ENCODE results near the gene FBXL16.

FBXL16 gene

DNA sequence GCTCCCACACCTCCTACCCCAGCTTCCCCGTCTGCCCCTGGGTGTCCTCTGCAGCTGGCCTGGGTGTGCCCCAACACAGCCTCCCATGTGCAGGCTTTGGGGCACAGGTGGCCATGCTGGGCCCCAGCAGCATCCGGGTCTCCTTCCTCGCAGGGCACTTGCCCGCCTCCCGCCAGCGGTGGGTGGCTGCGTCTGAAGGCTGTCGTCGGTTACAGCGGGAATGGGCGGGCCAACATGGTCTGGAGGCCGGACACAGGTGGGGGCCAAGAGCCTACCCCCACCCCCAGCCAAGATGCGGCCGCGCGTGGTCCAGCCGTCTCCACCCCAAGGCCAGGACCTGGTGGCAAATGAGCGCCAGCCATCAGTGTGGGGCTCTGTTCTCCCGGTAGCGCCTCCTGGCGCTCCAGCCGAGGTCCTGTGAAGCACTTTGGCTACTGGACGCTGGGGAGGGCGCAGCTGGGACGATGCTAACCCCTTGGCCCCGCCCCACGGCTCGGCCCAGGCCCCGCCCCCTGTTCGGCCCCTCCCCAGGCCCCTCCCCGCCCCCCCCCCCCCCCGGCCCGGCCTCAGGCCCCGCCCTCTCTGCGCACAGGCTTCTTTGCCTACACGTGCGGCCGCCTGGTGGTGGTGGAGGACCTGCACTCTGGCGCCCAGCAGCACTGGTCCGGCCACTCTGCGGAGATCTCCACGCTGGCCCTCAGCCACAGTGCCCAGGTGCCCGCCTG lies 45.0 kb downstream of the FBXL16 start (continued):
- TF ChIP-seq IKZF3 (tag by site-specific recombination; IDR thresholded peaks at IDR 0.05) (peak; percentile 59), GLIS1 (tag by site-specific recombination; IDR thresholded peaks at IDR 0.05) (peak; percentile 72), ZNF747 (tag by site-specific recombination; IDR thresholded peaks at IDR 0.05) (no peak), ZNF23 (tag by site-specific recombination; IDR thresholded peaks at IDR 0.05; ENCODE audit: borderline replicate concordance) (no peak), GLI4 (tag by site-specific recombination; IDR thresholded peaks at IDR 0.05) (no peak), ZNF157 (tag by site-specific recombination; IDR thresholded peaks at IDR 0.05) (no peak), ZNF175 (tag by site-specific recombination; IDR thresholded peaks at IDR 0.05) (no peak), ZNF221 (tag by site-specific recombination; IDR thresholded peaks at IDR 0.05; ENCODE audit: borderline replicate concordance) (no peak), ZNF114 (tag by site-specific recombination; IDR thresholded peaks at IDR 0.05) (no peak), ZSCAN16 (tag by site-specific recombination; IDR thresholded peaks at IDR 0.05) (no peak), ZNF121 (tag by site-specific recombination; IDR thresholded peaks at IDR 0.05) (no peak), BCL11B (tag by site-specific recombination; IDR thresholded peaks at IDR 0.05; ENCODE audit: low read depth) (no peak; the same call in 1 of the 2 replicates), ZSCAN23 (tag by site-specific recombination; IDR thresholded peaks at IDR 0.05) (no peak), ZNF19 (tag by site-specific recombination; IDR thresholded peaks at IDR 0.05; ENCODE audit: low read depth) (no peak), ZNF571 (tag by site-specific recombination; IDR thresholded peaks at IDR 0.05) (no peak), ZNF366 (tag by site-specific recombination; conservative IDR thresholded peaks at IDR 0.05) (no peak), ZBTB1 (tag by site-specific recombination; IDR thresholded peaks at IDR 0.05) (no peak), ZNF174 (tag by site-specific recombination; IDR thresholded peaks at IDR 0.05) (no peak), ZNF561 (tag by site-specific recombination; IDR thresholded peaks at IDR 0.05; ENCODE audit: borderline replicate concordance) (no peak), MYNN (tag by site-specific recombination; IDR thresholded peaks at IDR 0.05; ENCODE audit: borderline replicate concordance) (no peak), ZBTB48 (tag by site-specific recombination; IDR thresholded peaks at IDR 0.05) (no peak), SALL2 (tag by site-specific recombination; IDR thresholded peaks at IDR 0.05; ENCODE audit: borderline replicate concordance) (no peak), KLF1 (tag by site-specific recombination; IDR thresholded peaks at IDR 0.05) (no peak), ZNF335 (tag by site-specific recombination; conservative IDR thresholded peaks at IDR 0.05) (peak; percentile 33), ZNF391 (tag by site-specific recombination; IDR thresholded peaks at IDR 0.05; ENCODE audit: borderline replicate concordance, low read depth) (no peak), ZNF670 (tag by site-specific recombination; IDR thresholded peaks at IDR 0.05; ENCODE audit: low read depth) (no peak), ZBTB17 (tag by site-specific recombination; IDR thresholded peaks at IDR 0.05) (0 out of 2 replicates have a peak, but pooled peaks have one; percentile 29), YY2 (tag by site-specific recombination; IDR thresholded peaks at IDR 0.05) (no peak), ZNF707 (tag by site-specific recombination; IDR thresholded peaks at IDR 0.05) (no peak), ZNF146 (tag by site-specific recombination; IDR thresholded peaks at IDR 0.05) (no peak), ZNF621 (tag by site-specific recombination; IDR thresholded peaks at IDR 0.05) (no peak)
- TF ChIP-seq, protein P1, sequence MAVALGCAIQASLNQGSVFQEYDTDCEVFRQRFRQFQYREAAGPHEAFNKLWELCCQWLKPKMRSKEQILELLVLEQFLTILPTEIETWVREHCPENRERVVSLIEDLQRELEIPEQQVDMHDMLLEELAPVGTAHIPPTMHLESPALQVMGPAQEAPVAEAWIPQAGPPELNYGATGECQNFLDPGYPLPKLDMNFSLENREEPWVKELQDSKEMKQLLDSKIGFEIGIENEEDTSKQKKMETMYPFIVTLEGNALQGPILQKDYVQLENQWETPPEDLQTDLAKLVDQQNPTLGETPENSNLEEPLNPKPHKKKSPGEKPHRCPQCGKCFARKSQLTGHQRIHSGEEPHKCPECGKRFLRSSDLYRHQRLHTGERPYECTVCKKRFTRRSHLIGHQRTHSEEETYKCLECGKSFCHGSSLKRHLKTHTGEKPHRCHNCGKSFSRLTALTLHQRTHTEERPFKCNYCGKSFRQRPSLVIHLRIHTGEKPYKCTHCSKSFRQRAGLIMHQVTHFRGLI (tag by site-specific recombination; IDR thresholded peaks at IDR 0.05) = no peak
- TF ChIP-seq, protein P2, sequence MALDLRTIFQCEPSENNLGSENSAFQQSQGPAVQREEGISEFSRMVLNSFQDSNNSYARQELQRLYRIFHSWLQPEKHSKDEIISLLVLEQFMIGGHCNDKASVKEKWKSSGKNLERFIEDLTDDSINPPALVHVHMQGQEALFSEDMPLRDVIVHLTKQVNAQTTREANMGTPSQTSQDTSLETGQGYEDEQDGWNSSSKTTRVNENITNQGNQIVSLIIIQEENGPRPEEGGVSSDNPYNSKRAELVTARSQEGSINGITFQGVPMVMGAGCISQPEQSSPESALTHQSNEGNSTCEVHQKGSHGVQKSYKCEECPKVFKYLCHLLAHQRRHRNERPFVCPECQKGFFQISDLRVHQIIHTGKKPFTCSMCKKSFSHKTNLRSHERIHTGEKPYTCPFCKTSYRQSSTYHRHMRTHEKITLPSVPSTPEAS (tag by site-specific recombination; IDR thresholded peaks at IDR 0.05) = no peak
- TF ChIP-seq, protein P3, sequence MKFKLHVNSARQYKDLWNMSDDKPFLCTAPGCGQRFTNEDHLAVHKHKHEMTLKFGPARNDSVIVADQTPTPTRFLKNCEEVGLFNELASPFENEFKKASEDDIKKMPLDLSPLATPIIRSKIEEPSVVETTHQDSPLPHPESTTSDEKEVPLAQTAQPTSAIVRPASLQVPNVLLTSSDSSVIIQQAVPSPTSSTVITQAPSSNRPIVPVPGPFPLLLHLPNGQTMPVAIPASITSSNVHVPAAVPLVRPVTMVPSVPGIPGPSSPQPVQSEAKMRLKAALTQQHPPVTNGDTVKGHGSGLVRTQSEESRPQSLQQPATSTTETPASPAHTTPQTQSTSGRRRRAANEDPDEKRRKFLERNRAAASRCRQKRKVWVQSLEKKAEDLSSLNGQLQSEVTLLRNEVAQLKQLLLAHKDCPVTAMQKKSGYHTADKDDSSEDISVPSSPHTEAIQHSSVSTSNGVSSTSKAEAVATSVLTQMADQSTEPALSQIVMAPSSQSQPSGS (tag by site-specific recombination; IDR thresholded peaks at IDR 0.05; ENCODE audit: low read depth) = no peak
- TF ChIP-seq, protein P4, sequence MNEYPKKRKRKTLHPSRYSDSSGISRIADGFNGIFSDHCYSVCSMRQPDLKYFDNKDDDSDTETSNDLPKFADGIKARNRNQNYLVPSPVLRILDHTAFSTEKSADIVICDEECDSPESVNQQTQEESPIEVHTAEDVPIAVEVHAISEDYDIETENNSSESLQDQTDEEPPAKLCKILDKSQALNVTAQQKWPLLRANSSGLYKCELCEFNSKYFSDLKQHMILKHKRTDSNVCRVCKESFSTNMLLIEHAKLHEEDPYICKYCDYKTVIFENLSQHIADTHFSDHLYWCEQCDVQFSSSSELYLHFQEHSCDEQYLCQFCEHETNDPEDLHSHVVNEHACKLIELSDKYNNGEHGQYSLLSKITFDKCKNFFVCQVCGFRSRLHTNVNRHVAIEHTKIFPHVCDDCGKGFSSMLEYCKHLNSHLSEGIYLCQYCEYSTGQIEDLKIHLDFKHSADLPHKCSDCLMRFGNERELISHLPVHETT (tag by site-specific recombination; IDR thresholded peaks at IDR 0.05) = no peak; the same call in 1 of the 2 replicates
- TF ChIP-seq, protein P5, sequence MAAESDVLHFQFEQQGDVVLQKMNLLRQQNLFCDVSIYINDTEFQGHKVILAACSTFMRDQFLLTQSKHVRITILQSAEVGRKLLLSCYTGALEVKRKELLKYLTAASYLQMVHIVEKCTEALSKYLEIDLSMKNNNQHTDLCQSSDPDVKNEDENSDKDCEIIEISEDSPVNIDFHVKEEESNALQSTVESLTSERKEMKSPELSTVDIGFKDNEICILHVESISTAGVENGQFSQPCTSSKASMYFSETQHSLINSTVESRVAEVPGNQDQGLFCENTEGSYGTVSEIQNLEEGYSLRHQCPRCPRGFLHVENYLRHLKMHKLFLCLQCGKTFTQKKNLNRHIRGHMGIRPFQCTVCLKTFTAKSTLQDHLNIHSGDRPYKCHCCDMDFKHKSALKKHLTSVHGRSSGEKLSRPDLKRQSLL (tag by site-specific recombination; IDR thresholded peaks at IDR 0.05) = no peak

Measured in HEK293 (cell line).